HG03045 (cell line): ENCODE results near the gene NR2C1.
A peak's percentile ranks its signal among the peaks of the same experiment; 100 is the strongest.
"Not testable (repeated sequence)": the region's sequence is repeated elsewhere in the genome, so short reads cannot be mapped to it uniquely, and the experiment has no call there.

Experiments used
- ATAC-seq: cut with Tn5 transposase; IDR thresholded peaks from one replicate; pipeline ENCODE4 v1.9.1; 2021; ENCODE audit warnings: mild to moderate bottlenecking, moderate library complexity; ENCODE audit not compliant: unreplicated experiment

The NR2C1 gene

DNA sequence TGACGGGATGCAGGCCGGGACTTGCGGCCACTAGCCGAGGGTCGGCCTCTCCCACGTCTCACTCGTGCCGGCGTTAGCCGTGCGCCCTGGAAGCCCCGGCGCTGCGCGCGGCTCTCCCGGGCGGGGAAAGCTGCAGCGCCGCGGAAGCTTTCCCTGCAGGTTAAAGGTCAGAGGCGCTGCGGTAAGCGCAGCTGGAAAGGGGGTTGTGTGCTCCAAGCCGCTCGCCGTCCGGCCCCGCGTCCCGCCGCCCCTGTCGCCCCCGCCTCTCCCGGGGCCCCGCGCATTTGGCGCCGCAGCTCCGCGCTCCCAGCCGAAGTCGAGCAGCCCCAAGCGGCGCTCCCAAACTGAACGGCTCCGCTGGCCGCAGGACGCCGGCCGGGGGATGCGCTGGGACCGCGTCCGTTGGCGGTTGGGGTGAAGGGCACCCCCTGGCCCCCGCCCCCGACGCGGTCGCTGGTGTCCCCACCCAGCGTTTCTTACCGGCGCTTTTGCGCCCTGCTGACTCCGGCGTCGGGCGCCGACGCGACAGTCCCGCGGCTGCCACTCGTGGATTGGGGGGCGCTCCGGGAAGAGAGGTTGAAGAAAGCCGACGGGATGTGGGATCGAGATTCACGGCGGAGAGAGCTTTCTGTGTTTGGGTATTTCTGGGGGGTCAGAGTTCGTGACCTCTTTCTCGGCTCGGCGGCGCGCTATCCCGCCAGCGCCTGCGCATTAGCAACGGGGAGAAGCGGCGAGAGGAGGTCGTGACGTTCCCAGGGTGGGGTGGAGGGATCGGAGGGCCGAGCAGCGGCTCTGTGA lies at the start of gene NR2C1:
Gene NR2C1 (minus strand): TSS at position 719 of the 798 bp plus-strand sequence. CDS start 6,234 bp downstream, outside the sequence.
- ATAC-seq: peak; percentile 93

- ATAC-seq: no peak
Observed at GRCh38 chr12:95118788-95119179, 45.4 kb upstream of the NR2C1 start.

- no peak for ATAC-seq
Observed at GRCh38 chr12:95118138-95118787, 44.8 kb upstream of the NR2C1 start.

DNA sequence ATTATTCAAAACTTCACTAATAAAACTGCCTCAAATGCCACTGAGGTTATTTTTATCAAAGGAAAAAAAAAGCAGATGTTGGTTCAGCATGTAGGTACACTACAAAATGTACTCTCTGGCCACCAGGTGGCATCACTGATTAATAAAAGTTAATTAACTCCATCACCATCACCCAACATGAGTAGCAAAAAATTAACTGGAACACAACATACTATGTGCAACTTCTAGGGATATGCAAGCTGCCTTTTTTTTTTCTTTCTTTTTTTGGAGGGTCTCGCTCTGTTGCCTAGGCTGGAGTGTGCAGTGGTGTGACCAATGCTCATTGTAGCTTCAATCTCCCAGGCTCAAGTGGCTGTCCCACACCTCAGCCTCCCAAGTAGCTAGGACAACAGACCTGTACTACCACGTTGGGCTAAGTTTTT lies 43.8 kb upstream of the NR2C1 start:
- no peak for ATAC-seq

DNA sequence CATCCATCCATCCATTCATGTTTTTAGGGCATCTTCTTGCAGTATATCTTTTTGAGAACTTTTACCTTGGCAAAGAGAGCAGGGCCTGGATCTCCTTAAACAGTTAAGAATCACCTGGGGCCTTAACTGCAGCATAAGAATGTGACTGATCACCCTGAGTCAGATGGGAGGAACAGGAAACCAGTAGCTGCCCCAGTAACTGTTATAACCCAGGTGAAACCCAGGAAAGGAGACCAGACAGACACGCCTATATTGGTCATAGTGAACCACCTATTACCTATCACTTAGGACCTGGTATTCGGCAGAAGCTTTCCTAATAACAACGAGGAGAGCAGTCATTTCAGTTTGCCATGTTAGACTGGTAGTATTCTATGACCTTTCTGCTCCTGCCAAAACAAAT lies 43.4 kb upstream of the NR2C1 start:
- no peak for ATAC-seq

DNA sequence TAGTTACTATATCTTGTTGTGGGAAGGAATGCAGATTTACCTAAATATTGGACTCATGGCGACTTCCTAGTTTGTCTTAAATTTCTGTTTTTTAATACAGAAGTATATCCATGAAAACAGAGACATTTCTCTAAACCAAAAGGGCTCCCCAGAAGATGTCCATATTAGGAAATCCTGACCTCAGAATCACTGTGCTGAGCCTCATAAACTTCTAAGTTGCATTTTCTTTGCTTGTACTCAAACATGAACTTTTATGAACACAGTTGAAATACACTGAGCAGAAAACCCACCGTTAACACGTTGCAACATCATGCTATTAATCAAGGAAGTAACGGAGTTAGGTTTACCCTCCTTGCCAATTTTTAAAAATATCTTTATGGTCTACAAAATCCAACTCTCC lies 42.9 kb upstream of the NR2C1 start:
- ATAC-seq: no peak

- no peak for ATAC-seq
Observed at GRCh38 chr12:95115641-95116040, 42.2 kb upstream of the NR2C1 start.

DNA sequence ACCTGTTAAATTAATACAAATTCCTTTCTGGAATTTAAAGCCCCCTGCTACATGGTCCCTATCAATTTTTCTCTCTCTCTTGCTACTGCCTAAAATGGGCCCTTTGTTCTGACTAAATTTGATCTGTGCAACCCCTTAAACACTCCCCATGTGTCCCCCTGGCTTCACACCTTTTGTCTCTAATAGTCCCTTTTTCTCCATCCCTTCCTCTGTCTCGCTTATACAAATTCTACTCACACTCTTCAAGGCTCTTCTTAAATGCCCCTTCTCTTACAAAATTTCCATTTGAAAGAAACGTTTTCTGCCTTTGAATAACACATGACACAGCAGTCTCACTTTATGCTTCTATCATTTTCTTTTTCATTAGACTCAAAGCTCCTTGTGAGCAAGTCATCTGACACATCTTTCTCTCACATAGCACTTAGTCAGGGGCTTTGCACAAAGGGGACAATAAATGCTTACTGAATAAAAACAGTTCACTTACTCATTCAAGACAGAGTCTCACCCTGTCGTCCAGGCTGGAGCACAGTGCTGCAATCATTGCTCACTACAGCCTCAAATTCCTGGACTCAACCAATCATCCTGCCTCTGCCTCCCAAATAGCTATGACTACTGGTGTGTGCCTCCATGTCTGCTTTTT lies 41.5 kb upstream of the NR2C1 start:
- no peak for ATAC-seq

DNA sequence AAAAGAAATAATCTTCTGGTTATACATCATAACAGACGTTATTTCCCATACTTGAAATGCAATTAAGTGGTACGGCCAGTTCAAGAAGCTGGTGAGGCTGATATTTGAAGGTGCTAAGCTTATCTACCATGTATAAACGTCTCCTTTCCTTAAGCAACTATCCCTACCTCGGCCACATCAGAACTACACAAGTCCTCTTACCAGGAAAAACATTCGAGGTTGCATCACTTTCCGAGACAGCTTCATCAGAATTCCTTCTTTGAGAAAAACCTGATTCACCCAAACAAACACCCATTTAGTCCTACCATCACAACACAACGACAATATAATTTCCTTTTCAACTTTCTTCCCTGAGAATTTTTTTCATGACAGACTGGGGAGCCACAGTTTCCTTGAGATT lies 33.9 kb upstream of the NR2C1 start:
- ATAC-seq: no peak

- ATAC-seq: no peak
Observed at GRCh38 chr12:95105540-95105939, 32.1 kb upstream of the NR2C1 start.

DNA sequence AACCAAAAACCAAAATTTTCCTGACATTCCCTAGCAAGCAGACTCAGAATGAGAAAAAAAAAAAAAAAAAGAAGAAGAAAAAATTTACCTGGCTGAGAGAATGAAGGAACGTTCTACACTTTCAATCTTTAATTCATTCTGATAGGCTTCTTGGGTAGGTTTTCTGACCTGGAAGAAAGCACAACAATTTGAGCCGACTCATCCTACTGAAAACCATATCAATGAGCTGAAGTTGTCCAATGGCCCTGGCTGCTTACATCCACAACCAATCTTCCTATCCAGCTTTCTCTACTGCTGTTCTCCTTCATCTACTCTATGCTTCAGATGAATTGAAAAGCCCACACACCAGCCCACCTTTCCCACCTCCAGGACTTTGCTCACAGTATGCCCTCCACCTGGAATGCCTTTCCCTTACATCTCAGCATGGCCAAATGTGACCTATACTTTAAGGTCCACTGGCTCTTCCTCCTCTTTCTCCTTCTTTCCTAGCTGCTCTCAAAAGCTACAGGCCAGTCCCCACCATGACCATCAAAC lies 31.6 kb upstream of the NR2C1 start:
- ATAC-seq: no peak

GRCh38 chr12:95102916-95103671 lies 29.7 kb upstream of the NR2C1 start:
- peak; percentile 94 for ATAC-seq

- not testable (repeated sequence) for ATAC-seq
Observed at GRCh38 chr12:95101957-95102356, 28.5 kb upstream of the NR2C1 start.

GRCh38 chr12:95100264-95101190 lies 27.1 kb upstream of the NR2C1 start:
- no peak for ATAC-seq

DNA sequence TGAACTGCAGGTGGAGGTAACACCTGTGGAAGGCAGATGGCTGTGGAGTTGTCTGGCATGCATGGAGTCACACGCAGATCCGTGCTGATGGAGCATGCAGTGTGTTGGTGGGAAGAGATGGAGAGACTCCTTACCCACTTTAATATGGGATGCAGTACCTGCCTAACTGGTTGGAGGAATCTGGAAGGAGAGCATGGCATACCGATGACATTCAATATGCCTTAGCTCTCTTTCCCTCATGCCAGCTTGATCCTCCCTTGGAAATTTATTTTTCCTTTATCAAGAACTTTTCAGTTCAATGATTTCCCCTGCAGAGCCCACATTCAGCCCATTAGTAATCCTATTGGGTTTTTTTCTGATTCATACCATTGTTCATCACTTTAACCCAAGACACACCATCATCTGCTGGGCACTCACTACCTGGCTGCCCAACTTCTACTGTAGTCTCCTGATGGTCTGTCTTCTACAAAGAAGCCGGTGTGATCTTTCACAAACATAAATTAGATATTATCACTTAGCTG lies 25.9 kb upstream of the NR2C1 start:
- no peak for ATAC-seq

GRCh38 chr12:95096852-95097251 lies 23.4 kb upstream of the NR2C1 start:
- no peak for ATAC-seq

DNA sequence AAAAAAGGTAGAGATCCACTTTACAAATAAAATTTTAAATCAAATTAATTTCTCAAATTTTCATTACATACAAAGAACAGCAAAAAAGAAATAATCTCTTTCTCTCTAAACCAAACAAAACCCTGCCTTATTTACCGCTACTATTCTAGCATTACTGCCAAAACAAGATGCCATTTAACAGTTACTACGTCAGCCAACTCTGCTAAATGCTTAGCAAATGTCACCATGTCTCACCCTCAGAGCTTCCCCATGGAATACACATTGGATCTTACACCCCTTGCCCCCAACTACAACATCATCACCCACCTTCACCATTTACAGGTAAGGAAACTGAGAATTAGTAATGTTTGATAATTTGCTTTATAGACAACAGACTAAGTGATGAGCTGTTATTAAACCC lies 23.0 kb upstream of the NR2C1 start:
- ATAC-seq: no peak

- not testable (repeated sequence) for ATAC-seq
Observed at GRCh38 chr12:95095866-95096265, 22.4 kb upstream of the NR2C1 start.

DNA sequence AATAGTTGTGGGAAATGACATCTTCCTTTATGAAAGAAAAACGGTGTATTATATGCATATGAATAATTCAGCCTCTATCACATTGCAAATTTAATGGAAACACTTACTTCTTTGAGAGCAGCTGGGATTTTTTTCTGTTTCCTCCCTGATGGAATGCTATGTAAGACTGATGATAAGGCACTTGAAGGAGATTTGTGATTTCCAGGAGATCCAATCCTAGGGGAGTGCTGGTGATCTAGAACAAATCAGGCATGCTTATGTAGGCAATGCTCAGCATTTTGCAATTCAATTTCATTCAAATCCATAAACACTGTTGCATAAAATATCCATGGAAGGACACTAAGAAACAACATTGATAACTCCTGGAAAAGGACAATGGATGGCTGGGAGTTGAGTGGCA lies 16.0 kb upstream of the NR2C1 start:
- ATAC-seq: no peak

DNA sequence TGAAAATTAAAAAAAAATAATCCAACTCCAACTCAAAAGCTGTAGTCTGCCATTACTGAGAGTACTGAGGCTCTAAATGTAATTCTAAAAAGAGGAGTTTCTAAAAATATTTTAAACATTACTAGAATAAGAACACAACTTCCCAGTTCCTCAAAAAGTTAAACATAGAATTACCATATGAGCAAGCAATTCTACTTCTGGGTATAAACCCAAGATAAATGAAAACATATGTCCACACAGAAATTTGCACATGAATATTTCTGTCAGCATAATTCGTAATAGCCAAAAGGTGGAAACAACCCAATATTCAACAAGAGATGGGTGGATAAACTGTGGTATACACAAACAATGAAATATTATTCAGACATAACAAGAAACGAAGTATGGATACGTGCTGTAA lies 15.0 kb upstream of the NR2C1 start:
- ATAC-seq: peak; percentile 61
